DMS79 treated with DMSO at 0.1 percent for 48 hours (cell line): ENCODE measurements around the gene TSPY9.
"Not testable (repeated sequence)": the region's sequence is repeated elsewhere in the genome, so short reads cannot be mapped to it uniquely, and the experiment has no call there.

Experiments used
- DNase-seq: peaks from one replicate; lab custom pipeline; 2025; lab: John Stamatoyannopoulos, UW

The TSPY9 gene

GRCh38 chrY:9486967-9487366 is at the start of gene TSPY9:
Gene TSPY9 (plus strand): TSS chrY:9487267. CDS start chrY:9487313, 46 bp downstream.
- DNase-seq = not testable (repeated sequence)

GRCh38 chrY:9466655-9467054 is 20.4 kb upstream of the TSPY9 start, which contains the start of gene TSPY1:
Gene TSPY1 (plus strand): TSS chrY:9466955. CDS start chrY:9467001, 46 bp downstream.
- DNase-seq = not testable (repeated sequence)

GRCh38 chrY:9504396-9504795 is 17.3 kb downstream of the TSPY9 start:
- DNase-seq = not testable (repeated sequence)

- DNase-seq = not testable (repeated sequence)
These were observed 29.2 kb downstream of the TSPY9 start for GRCh38 chrY:9516287-9516686.

- DNase-seq = not testable (repeated sequence)
These were observed 40.5 kb downstream of the TSPY9 start, which contains the start of gene TSPY10 for GRCh38 chrY:9527580-9527979. Gene TSPY10 (plus strand): TSS chrY:9527880. CDS start chrY:9527926, 46 bp downstream.
